GM23338 (cell line): Measurements from ENCODE around the gene CCN6. TPM values are rescaled to one million over a fixed set of nuclear protein-coding genes. Genes with fewer than 3 reads are reported as not detected.

Experiments
- ATAC-seq: fragments of 200-7000 bp; cut with Tn5 transposase; 3 replicates; pipeline ENCODE4 v1.9.1; 2020
- DNase-seq: peaks from one replicate; pipeline ENCODE4 v3.0.0-alpha.2; 2015; ENCODE audit warnings: low spot score
- H2AFZ ChIP-seq: fragments of 200-600 bp; sonication (generic); 2 replicates; pipeline ENCODE4 v1.8.0; 2016; ENCODE audit warnings: antibody characterized with exemption, mild to moderate bottlenecking, moderate library complexity
- H3F3A ChIP-seq: fragments of 200-600 bp; sonication (generic); replicated peaks from 2 replicates; pipeline ENCODE4 v1.8.0; 2017; ENCODE audit warnings: antibody characterized with exemption, mixed run types, low read depth
- H3K27ac ChIP-seq: fragments of 200-600 bp; sonication (generic); 2 replicates; pipeline ENCODE4 v1.6.1; 2016; ENCODE audit warnings: low read depth
- H3K27me3 ChIP-seq: fragments of 200-600 bp; sonication (generic); 2 replicates; pipeline ENCODE4 v1.8.0; 2016; ENCODE audit warnings: mild to moderate bottlenecking, mixed run types, moderate library complexity; ENCODE audit not compliant: insufficient read depth
- H3K36me3 ChIP-seq: fragments of 200-600 bp; sonication (generic); 2 replicates; pipeline ENCODE4 v1.8.0; 2016; ENCODE audit warnings: mild to moderate bottlenecking; ENCODE audit not compliant: insufficient read depth
- H3K4me1 ChIP-seq: fragments of 200-600 bp; sonication (generic); 2 replicates; pipeline ENCODE4 v1.8.0; 2016; ENCODE audit warnings: mild to moderate bottlenecking, moderate library complexity; ENCODE audit not compliant: insufficient read depth
- H3K4me2 ChIP-seq: fragments of 200-600 bp; sonication (generic); 2 replicates; pipeline ENCODE4 v1.7.1; 2017; ENCODE audit warnings: mixed run types
- H3K4me3 ChIP-seq: fragments of 200-600 bp; sonication (generic); 2 replicates; pipeline ENCODE4 v1.6.1; 2016; ENCODE audit warnings: mixed run types
- H3K79me2 ChIP-seq: fragments of 200-600 bp; sonication (generic); replicated peaks from 2 replicates; pipeline ENCODE4 v1.8.0; 2017; ENCODE audit warnings: mild to moderate bottlenecking; ENCODE audit not compliant: insufficient read depth
- H3K9me2 ChIP-seq: fragments of 200-600 bp; sonication (generic); 2 replicates; pipeline ENCODE4 v1.8.0; 2017; ENCODE audit not compliant: insufficient read depth
- H4K20me1 ChIP-seq: fragments of 200-600 bp; sonication (generic); replicated peaks from 2 replicates; pipeline ENCODE4 v1.8.0; 2017; ENCODE audit warnings: mild to moderate bottlenecking; ENCODE audit not compliant: insufficient read depth
- H3K27ac Mint-ChIP-seq: 2 replicates; pipeline ENCODE4 v1.8.0; 2020; ENCODE audit warnings: inconsistent platforms, mild to moderate bottlenecking, moderate library complexity, mixed read lengths
- H3K27me3 Mint-ChIP-seq: 3 replicates; pipeline ENCODE4 v1.8.0; 2022; ENCODE audit warnings: low read depth, mild to moderate bottlenecking, moderate library complexity, mixed read lengths, inconsistent platforms; ENCODE audit not compliant: insufficient read depth, poor library complexity
- H3K36me3 Mint-ChIP-seq: 3 replicates; pipeline ENCODE4 v1.8.0; 2021; ENCODE audit warnings: low read depth, mild to moderate bottlenecking, inconsistent platforms, moderate library complexity, mixed read lengths
- H3K4me1 Mint-ChIP-seq: 3 replicates; pipeline ENCODE4 v1.8.0; 2020; ENCODE audit warnings: mild to moderate bottlenecking, inconsistent platforms, mixed read lengths
- H3K4me3 Mint-ChIP-seq: 3 replicates; pipeline ENCODE4 v1.8.0; 2021; ENCODE audit warnings: moderate library complexity, mild to moderate bottlenecking, inconsistent platforms, mixed read lengths
- H3K9me3 Mint-ChIP-seq: 3 replicates; pipeline ENCODE4 v1.8.0; 2020; ENCODE audit warnings: moderate library complexity, mild to moderate bottlenecking, inconsistent platforms, mixed read lengths
- CREB1 ChIP-seq: fragments of 250-450 bp; sonication (Bioruptor Pico); IDR thresholded peaks from 2 replicates; pipeline ENCODE4 v1.5.0; 2020; ENCODE audit warnings: low read depth, mild to moderate bottlenecking, moderate library complexity
- EZH2 ChIP-seq: fragments of 200-600 bp; sonication (generic); IDR thresholded peaks from one replicate; pipeline ENCODE4 v1.8.0; 2017; ENCODE audit warnings: antibody characterized with exemption, mild to moderate bottlenecking, low read depth; ENCODE audit not compliant: unreplicated experiment
- EZH2phosphoT487 ChIP-seq: fragments of 200-600 bp; sonication (generic); IDR thresholded peaks from one replicate; pipeline ENCODE4 v1.8.1; 2018; ENCODE audit warnings: antibody characterized with exemption; ENCODE audit not compliant: unreplicated experiment
- JUNB ChIP-seq: IDR thresholded peaks from one replicate; pipeline ENCODE4 v1.6.1; 2016; ENCODE audit warnings: antibody characterized with exemption; ENCODE audit not compliant: unreplicated experiment
- NANOG ChIP-seq: IDR thresholded peaks from 2 replicates; pipeline ENCODE4 v1.6.1; 2016; ENCODE audit warnings: antibody characterized with exemption, borderline replicate concordance
- POLR2AphosphoS5 ChIP-seq: IDR thresholded peaks from 2 replicates; pipeline ENCODE4 v1.6.1; 2016; ENCODE audit warnings: antibody characterized with exemption, low read depth
- STAT1 ChIP-seq: IDR thresholded peaks from one replicate; pipeline ENCODE4 v1.6.1; 2016; ENCODE audit warnings: antibody characterized with exemption; ENCODE audit not compliant: unreplicated experiment
- ZNF114 ChIP-seq: fragments of 250-450 bp; sonication (Bioruptor Pico); IDR thresholded peaks from 2 replicates; pipeline ENCODE4 v1.5.0; 2020; ENCODE audit warnings: mild to moderate bottlenecking, moderate library complexity
- ZNF331 ChIP-seq: fragments of 250-450 bp; sonication (Bioruptor Pico); IDR thresholded peaks from 2 replicates; pipeline ENCODE4 v1.5.0; 2020; ENCODE audit warnings: low read depth, mild to moderate bottlenecking, moderate library complexity
- polyA plus RNA-seq: library from polyadenylated mRNA; unstranded; fragments of >200 nt; fragmentation: Nextera tagmentation; extraction: Ambion mirVana; gene quantifications from 2 replicates; pipeline ENCODE4 v1.2.1, GENCODE V29; 2016
- total RNA-seq: library from RNA; depleted of rRNA; stranded (reverse); fragments of >200 nt; shearing (Covaris generic); gene quantifications from 2 replicates; pipeline ENCODE4 v1.2.3, GENCODE V29; 2014
- TF ChIP-seq, protein P1 (sequence below): IDR thresholded peaks from one replicate; pipeline ENCODE4 v1.6.1; 2018; ENCODE audit warnings: antibody characterized with exemption; ENCODE audit not compliant: unreplicated experiment
- TF ChIP-seq, protein P2 (sequence below), 2 experiments: fragments of 200-600 bp in 1 of 2; sonication (generic) in 1 of 2; conservative IDR thresholded peaks; 2 replicates each; pipeline versions ENCODE4 v1.5.1 to v1.6.1; 2016 to 2017; ENCODE audit warnings: antibody characterized with exemption in 2 of 2, low read depth in 2 of 2, mild to moderate bottlenecking in 2 of 2, moderate library complexity in 1 of 2

The CCN6 gene
- total and polyA plus RNA-seq, 2 experiments from 2014 or later: 0.65 TPM; not detected in 1

DNA sequence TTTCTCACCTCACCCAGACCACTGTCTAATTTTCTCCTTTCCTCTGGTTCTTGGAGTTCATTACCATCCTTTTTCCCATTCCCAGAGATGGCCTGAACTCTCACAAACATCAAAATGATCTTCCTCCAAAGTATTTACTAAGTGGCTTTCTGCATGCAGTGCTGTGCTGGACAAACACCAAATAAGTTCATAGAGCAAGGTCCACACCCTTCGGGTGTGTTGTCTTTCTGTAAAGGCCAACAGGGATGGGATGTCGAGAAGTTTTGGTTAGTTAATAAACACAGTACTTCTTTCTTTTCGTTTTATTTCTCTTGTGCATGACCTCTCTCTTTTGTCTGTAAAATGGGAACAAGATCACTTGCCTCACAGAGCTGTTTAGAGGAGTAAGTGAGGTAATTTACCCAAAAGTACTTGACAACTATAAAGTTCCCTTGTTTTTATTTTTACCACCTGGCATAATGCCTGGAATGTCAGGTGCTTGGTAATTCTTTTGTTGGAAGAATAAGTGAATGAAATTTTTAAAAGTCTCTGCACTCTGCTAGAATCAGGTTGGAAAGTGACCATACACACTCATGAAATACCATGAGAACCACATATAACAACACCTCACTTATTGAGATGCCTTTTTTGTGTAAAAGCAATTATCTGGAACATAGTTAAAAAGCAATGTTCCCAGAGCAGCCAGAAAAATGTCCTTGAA, 22.8 kb upstream of the CCN6 start (continued):
- TF ChIP-seq, protein P1, sequence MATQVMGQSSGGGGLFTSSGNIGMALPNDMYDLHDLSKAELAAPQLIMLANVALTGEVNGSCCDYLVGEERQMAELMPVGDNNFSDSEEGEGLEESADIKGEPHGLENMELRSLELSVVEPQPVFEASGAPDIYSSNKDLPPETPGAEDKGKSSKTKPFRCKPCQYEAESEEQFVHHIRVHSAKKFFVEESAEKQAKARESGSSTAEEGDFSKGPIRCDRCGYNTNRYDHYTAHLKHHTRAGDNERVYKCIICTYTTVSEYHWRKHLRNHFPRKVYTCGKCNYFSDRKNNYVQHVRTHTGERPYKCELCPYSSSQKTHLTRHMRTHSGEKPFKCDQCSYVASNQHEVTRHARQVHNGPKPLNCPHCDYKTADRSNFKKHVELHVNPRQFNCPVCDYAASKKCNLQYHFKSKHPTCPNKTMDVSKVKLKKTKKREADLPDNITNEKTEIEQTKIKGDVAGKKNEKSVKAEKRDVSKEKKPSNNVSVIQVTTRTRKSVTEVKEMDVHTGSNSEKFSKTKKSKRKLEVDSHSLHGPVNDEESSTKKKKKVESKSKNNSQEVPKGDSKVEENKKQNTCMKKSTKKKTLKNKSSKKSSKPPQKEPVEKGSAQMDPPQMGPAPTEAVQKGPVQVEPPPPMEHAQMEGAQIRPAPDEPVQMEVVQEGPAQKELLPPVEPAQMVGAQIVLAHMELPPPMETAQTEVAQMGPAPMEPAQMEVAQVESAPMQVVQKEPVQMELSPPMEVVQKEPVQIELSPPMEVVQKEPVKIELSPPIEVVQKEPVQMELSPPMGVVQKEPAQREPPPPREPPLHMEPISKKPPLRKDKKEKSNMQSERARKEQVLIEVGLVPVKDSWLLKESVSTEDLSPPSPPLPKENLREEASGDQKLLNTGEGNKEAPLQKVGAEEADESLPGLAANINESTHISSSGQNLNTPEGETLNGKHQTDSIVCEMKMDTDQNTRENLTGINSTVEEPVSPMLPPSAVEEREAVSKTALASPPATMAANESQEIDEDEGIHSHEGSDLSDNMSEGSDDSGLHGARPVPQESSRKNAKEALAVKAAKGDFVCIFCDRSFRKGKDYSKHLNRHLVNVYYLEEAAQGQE: no peak
- TF ChIP-seq STAT1: no peak
- no peak for TF ChIP-seq CREB1
- TF ChIP-seq ZNF114 (CRISPR knock-in tag): no peak

DNA sequence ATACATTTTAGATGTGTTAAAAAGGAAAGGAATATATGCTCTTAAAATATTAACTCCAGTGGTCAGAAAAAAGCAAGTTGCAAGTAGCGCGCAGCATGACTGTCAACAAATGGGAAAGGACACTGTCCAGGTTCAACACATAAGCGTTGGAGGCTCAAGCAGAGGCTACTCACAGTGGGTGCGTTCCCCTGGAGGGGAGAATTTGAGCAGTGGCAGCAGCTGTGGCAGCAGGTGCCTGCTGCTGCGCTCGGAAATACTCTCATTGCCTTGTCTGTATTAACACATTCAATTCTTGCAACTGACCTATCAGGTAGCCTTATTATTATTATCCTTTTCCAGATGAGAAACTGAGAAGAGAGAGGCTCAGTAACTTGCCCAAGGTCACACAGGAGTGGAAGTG, 21.9 kb upstream of the CCN6 start:
- Histone ChIP-seq H3K36me3 (no peaks in the 10 kb centered on the region), H3K27ac (no peak overlapping the region), H3F3A (no peaks in the 10 kb centered on the region), H3K4me3 (no peak overlapping the region), H3K4me1 (peaks cover 3% of the 10 kb centered on the region; the same call in 1 of the 2 replicates), H3K27me3 (no peaks in the 10 kb centered on the region), H2AFZ (no peak overlapping the region), H4K20me1 (no peaks in the 10 kb centered on the region), H3K79me2 (no peaks in the 10 kb centered on the region), H3K9me2 (no peaks in the 10 kb centered on the region), H3K4me2 (no peak overlapping the region)
- ATAC-seq (no peak), DNase-seq (no peak)
- H3K4me3 Mint-ChIP-seq: no peak overlapping the region
- H3K27me3 Mint-ChIP-seq: peaks cover 4% of the 10 kb centered on the region
- H3K27ac Mint-ChIP-seq: no peak overlapping the region
- no peaks in the 10 kb centered on the region for H3K9me3 Mint-ChIP-seq
- H3K4me1 Mint-ChIP-seq: peaks cover 11% of the 10 kb centered on the region
- H3K36me3 Mint-ChIP-seq: no peaks in the 10 kb centered on the region
- TF ChIP-seq JUNB: no peak
- TF ChIP-seq ZNF331 (CRISPR knock-in tag): no peak
- TF ChIP-seq, protein P2, sequence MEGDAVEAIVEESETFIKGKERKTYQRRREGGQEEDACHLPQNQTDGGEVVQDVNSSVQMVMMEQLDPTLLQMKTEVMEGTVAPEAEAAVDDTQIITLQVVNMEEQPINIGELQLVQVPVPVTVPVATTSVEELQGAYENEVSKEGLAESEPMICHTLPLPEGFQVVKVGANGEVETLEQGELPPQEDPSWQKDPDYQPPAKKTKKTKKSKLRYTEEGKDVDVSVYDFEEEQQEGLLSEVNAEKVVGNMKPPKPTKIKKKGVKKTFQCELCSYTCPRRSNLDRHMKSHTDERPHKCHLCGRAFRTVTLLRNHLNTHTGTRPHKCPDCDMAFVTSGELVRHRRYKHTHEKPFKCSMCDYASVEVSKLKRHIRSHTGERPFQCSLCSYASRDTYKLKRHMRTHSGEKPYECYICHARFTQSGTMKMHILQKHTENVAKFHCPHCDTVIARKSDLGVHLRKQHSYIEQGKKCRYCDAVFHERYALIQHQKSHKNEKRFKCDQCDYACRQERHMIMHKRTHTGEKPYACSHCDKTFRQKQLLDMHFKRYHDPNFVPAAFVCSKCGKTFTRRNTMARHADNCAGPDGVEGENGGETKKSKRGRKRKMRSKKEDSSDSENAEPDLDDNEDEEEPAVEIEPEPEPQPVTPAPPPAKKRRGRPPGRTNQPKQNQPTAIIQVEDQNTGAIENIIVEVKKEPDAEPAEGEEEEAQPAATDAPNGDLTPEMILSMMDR (conservative IDR thresholded peaks at IDR 0.05; ENCODE audit: low read depth in 2 of 2): no peak
- TF ChIP-seq STAT1: no peak

DNA sequence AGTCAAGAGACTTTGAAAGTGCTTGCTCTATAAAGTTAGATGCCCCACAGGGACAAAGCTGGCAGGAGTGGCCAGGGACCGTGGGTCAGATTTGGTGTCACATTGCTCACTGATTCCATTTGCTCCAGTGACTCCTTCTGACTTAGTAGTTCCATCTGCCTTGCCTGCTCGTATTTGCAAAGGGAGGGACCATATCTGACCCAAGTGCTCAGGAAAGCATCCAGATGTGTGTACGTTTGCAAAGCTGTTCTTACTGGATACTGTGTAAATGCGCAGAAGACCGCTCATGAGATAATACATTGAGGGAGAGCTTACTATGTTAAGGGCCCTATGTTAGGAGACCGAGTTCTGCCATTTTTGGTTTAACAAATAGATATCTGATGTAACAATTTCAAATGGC, 21.2 kb upstream of the CCN6 start:
- H3K36me3 ChIP-seq: no peaks in the 10 kb centered on the region
- Mint-ChIP-seq H3K4me1 (peaks cover 11% of the 10 kb centered on the region), H3K27me3 (peaks cover 4% of the 10 kb centered on the region), H3K9me3 (no peaks in the 10 kb centered on the region), H3K27ac (no peak overlapping the region), H3K4me3 (no peak overlapping the region), H3K36me3 (no peaks in the 10 kb centered on the region)
- H3K4me1 ChIP-seq: peaks cover 3% of the 10 kb centered on the region; the same call in 1 of the 2 replicates
- no peak overlapping the region for H3K4me2 ChIP-seq
- H2AFZ ChIP-seq: no peak overlapping the region
- ATAC-seq (no peak), DNase-seq (no peak)
- H3K27me3 ChIP-seq: no peaks in the 10 kb centered on the region
- no peaks in the 10 kb centered on the region for H3K9me2 ChIP-seq
- no peaks in the 10 kb centered on the region for H3F3A ChIP-seq
- no peak overlapping the region for H3K4me3 ChIP-seq
- no peaks in the 10 kb centered on the region for H3K79me2 ChIP-seq
- no peak overlapping the region for H3K27ac ChIP-seq
- no peaks in the 10 kb centered on the region for H4K20me1 ChIP-seq
- TF ChIP-seq POLR2AphosphoS5 (no peak), EZH2 (no peak), EZH2phosphoT487 (no peak), NANOG (no peak), JUNB (no peak), ZNF114 (CRISPR knock-in tag) (no peak)
- TF ChIP-seq, protein P2 (conservative IDR thresholded peaks at IDR 0.05; ENCODE audit: low read depth in 2 of 2): no peak
